GM18870 (cell line): ENCODE results near the gene NTSR1.

ENCODE experiments used
- ATAC-seq: cut with Tn5 transposase; IDR thresholded peaks from one replicate; pipeline ENCODE4 v1.9.1; 2021; ENCODE audit warnings: moderate library complexity; ENCODE audit not compliant: unreplicated experiment

NTSR1 gene

GRCh38 chr20:62768234-62768546 lies 59.6 kb downstream of the NTSR1 start:
- ATAC-seq = no peak

- ATAC-seq = no peak
Observed at GRCh38 chr20:62768551-62769287, 60.1 kb downstream of the NTSR1 start.

GRCh38 chr20:62769346-62770071 lies 60.9 kb downstream of the NTSR1 start:
- ATAC-seq = no peak

- ATAC-seq = no peak
Observed at GRCh38 chr20:62770111-62770910, 61.7 kb downstream of the NTSR1 start.

GRCh38 chr20:62770916-62771315 lies 62.3 kb downstream of the NTSR1 start:
- ATAC-seq = no peak

- ATAC-seq = no peak
Observed at GRCh38 chr20:62771396-62772102, 62.9 kb downstream of the NTSR1 start.

- no peak for ATAC-seq
Observed at GRCh38 chr20:62772103-62772611, 63.5 kb downstream of the NTSR1 start.

- no peak for ATAC-seq
Observed at GRCh38 chr20:62772619-62772989, 64.0 kb downstream of the NTSR1 start.

GRCh38 chr20:62772990-62773844 lies 64.6 kb downstream of the NTSR1 start:
- no peak for ATAC-seq

- ATAC-seq = no peak
Observed at GRCh38 chr20:62773845-62774714, 65.4 kb downstream of the NTSR1 start.

- ATAC-seq = no peak
Observed at GRCh38 chr20:62774762-62775161, 66.1 kb downstream of the NTSR1 start.

- no peak for ATAC-seq
Observed at GRCh38 chr20:62775206-62775605, 66.6 kb downstream of the NTSR1 start.

- ATAC-seq = no peak
Observed at GRCh38 chr20:62776035-62776691, 67.5 kb downstream of the NTSR1 start.

GRCh38 chr20:62776692-62777527 lies 68.3 kb downstream of the NTSR1 start:
- ATAC-seq = no peak

GRCh38 chr20:62777528-62777830 lies 68.8 kb downstream of the NTSR1 start:
- no peak for ATAC-seq

- ATAC-seq = no peak
Observed at GRCh38 chr20:62778058-62778457, 69.4 kb downstream of the NTSR1 start.

GRCh38 chr20:62778601-62779416 lies 70.2 kb downstream of the NTSR1 start:
- ATAC-seq = no peak
